Stimulated activated naive CD8-positive, alpha-beta T cell treated with anti-CD3 and anti-CD28 coated beads, Interleukin-15, amount 100 ng/mL, for 72 hours (primary cell): ENCODE measurements around the gene BMP7.

Source experiments
- ATAC-seq: fragments of 150-1000 bp; cut with Tn5 transposase; 2 replicates; pipeline ENCODE4 v1.10.0; 2021; ENCODE audit warnings: mild to moderate bottlenecking, moderate library complexity
- DNase-seq, 2 donors: peaks; one replicate each; pipeline ENCODE4 v3.0.0; 2021 to 2022
- H3K27ac Mint-ChIP-seq, 2 donors: one replicate each; pipeline ENCODE4 v1.8.0; 2022; ENCODE audit warnings: mild to moderate bottlenecking in 2 of 2, mixed read lengths in 2 of 2, moderate library complexity in 2 of 2
- H3K27me3 Mint-ChIP-seq: one replicate; pipeline ENCODE4 v1.8.0; 2022; ENCODE audit warnings: mixed read lengths
- H3K4me1 Mint-ChIP-seq: one replicate; pipeline ENCODE4 v1.8.0; 2022; ENCODE audit warnings: mild to moderate bottlenecking, mixed read lengths
- H3K4me3 Mint-ChIP-seq, 2 donors: one replicate each; pipeline ENCODE4 v1.8.0; 2022; ENCODE audit warnings: mild to moderate bottlenecking in 2 of 2, mixed read lengths in 2 of 2, moderate library complexity in 1 of 2
- H3K9me3 Mint-ChIP-seq, 2 donors: one replicate each; pipeline ENCODE4 v1.8.0; 2022; ENCODE audit warnings: mixed read lengths in 2 of 2

BMP7 gene

DNA sequence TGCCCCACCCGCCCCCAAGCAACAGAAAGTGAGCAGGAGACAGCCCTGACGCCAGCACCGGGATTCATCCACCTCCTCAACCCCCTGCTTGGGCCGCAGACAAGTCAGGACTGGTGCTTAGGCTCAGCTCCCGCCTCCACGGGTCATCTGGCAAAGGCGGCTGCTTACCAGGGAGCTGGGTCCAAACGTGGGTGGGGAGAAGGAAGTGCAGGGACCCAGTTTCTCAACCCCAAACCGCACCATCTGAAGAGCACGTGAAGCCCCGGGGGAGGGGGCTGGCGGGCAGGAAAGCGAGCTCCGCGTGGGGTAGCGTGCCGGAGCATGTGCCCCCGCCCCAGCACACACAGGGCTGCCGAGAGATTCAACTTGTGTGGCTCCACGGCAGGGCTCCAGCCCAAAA lies 87.2 kb downstream of the BMP7 start:
- ATAC-seq (no peak), DNase-seq (no peak)
- Mint-ChIP-seq H3K27ac (no peak overlapping the region), H3K4me3 (no peak overlapping the region), H3K9me3 (no peaks in the 10 kb centered on the region), H3K4me1 (peaks cover 18% of the 10 kb centered on the region), H3K27me3 (peaks cover 61% of the 10 kb centered on the region)

DNA sequence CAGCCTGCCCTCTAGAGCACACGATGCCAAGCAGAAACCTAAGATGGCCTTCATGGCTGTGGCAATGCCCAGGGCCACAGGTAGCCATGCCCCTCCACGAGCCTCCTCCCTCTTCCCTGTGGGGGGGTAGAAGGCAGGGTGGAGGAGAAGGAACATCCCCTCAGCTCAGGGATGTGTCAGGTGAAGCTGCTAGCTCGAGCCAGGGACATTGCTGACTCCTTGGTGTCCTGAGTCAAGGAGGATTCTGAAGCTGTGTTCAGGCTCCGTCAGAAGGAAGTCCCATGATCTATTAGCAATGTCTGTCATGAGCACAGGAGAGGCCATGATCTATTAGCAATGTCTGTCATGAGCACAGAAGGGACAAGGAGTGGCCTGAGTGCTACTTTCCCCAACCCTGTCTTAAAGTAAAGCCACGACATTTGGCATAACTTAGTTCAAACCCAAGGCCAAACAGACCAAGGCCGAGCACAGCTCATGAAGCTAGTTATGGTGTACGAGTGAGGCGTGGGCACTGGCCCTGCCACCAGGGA lies 87.8 kb downstream of the BMP7 start:
- ATAC-seq = no peak
- H3K27ac Mint-ChIP-seq = no peak overlapping the region
- no peak overlapping the region for H3K4me3 Mint-ChIP-seq
- no peak for DNase-seq
- peaks cover 58% of the 10 kb centered on the region for H3K27me3 Mint-ChIP-seq
- H3K9me3 Mint-ChIP-seq = no peaks in the 10 kb centered on the region
- peaks cover 18% of the 10 kb centered on the region for H3K4me1 Mint-ChIP-seq

DNA sequence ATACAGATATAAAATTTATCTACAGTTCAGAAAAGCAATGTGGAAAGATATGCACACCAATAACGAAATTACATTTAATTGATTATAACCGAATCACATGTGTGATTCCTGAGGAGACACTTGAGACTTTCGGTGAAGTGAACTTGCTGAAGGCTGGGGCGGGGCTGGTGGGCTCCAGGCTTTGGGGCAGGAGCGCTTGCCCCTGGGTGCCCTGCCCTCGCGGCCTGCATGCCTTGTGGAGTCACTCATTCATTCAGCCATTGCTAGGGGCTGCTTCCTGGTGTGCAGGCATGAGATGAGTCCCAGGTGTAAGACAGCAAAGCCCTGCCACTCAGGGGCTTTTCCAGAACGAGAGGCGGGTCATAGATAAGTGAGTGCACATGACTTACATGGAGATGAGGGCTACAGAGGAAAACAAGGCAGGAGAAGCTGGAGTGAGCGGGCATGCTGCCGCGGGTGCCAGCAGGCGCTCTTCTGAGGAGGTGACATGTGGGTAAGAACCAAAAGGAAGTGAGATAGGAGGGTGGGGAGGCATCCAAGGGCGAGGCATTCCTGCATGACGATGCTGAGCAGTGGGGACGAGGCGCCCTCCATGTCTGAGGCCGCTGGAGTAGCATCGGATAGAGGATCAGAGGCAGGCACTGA lies 88.7 kb downstream of the BMP7 start:
- H3K9me3 Mint-ChIP-seq = no peaks in the 10 kb centered on the region
- no peak for ATAC-seq
- peak overlapping the region in 1 of 2 donors; percentile 42 for H3K27ac Mint-ChIP-seq
- no peak overlapping the region for H3K4me3 Mint-ChIP-seq
- no peak for DNase-seq
- H3K27me3 Mint-ChIP-seq = peaks cover 55% of the 10 kb centered on the region
- peaks cover 18% of the 10 kb centered on the region for H3K4me1 Mint-ChIP-seq

DNA sequence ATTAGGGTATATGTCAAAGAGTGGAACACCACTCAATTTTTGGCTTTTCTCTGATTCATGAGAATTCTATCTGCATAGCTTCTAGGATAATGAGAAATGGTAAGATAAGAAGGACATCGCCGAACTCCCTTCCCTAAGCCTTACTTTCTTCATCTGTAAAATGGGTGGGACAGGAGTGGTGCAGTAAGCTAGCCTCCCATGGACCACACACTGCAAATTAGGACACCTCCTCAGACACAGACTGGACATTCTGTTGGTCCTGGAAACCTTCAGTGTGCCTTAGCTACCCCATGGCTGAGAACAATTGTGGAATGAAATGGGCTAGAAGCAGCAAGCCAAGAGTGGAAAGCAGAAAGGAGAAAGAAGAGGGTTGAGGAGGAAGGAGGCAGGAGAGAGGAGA lies 89.6 kb downstream of the BMP7 start:
- H3K9me3 Mint-ChIP-seq = no peaks in the 10 kb centered on the region
- no peak for ATAC-seq
- DNase-seq = no peak
- H3K4me3 Mint-ChIP-seq = no peak overlapping the region
- H3K27me3 Mint-ChIP-seq = peaks cover 53% of the 10 kb centered on the region
- H3K27ac Mint-ChIP-seq = no peak overlapping the region
- H3K4me1 Mint-ChIP-seq = peaks cover 18% of the 10 kb centered on the region

DNA sequence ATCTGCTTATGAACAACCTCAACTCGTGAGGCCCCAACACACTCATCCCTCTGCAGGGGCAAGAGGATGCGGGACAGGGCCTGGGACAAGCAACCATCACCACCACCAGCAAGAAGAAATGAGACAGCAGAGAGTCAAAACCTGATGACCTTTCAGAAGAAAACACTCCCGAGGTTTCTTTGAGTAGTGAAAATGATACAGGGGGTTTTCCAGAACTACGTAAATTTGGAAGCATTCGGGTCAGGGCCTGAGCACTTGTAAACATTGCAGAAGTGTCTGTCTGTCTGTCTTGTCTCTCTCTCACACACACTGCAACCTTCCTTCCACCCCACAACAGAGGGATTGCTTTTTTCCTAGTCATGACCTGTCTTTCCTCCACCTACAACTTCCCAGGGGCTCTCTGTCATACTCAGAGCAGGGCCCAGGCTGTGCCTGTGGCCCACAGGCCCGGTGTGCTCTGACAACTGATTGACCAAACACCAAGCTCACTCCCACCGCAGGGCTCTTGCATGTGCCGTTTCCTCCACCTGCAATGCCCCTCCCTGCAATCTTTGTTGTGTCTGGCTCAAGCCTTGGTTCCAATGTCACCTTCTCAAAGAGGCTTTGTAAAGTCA lies 90.9 kb downstream of the BMP7 start:
- DNase-seq (peak in 1 of 2 donors; percentile 17), ATAC-seq (peak; percentile 75)
- Mint-ChIP-seq H3K4me3 (no peak overlapping the region), H3K4me1 (peaks cover 18% of the 10 kb centered on the region), H3K27me3 (peaks cover 45% of the 10 kb centered on the region), H3K9me3 (no peaks in the 10 kb centered on the region), H3K27ac (peak overlapping the region; percentile 70 to 87)

DNA sequence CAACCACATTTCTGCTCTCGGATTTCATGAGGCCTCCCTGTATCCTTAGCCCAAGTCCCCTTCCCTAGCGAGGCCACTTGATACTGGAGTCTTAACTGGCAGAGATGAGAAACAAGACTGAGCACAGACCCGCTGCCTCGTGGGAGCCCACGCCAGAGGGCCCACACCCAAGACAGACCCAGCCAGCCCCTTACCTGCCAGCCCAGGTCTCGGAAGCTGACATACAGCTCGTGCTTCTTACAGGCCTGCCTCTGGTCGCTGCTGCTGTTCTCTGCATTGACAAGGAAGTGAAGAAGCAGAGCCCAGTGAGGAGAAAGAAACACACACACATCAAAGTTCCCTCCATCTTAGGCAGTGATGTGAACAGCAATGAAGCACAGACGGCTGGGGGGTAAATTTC lies 91.7 kb downstream of the BMP7 start:
- ATAC-seq (no peak), DNase-seq (no peak)
- Mint-ChIP-seq H3K9me3 (no peaks in the 10 kb centered on the region), H3K4me1 (peaks cover 12% of the 10 kb centered on the region), H3K4me3 (no peak overlapping the region), H3K27ac (no peak overlapping the region), H3K27me3 (peaks cover 38% of the 10 kb centered on the region)

DNA sequence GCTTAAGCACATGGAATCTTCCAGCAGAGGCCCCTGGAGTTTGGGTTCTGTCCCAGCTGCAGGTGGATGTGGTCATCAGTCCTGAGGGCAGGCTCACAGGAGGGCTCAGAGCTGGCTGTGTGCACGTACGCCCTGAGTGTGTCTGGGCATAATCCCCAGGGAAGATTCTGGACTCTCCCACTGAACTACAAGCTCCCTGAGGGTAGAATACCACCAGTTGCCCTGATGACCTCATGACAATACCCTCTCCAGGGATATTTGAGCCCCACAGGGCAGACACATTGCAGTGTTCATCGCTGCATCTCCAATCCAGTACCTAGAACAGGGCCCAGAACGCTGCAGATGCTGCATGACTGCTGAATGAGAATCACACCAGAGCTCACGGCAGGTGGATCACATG lies 92.5 kb downstream of the BMP7 start:
- ATAC-seq (no peak), DNase-seq (no peak)
- H3K27me3 Mint-ChIP-seq = peaks cover 35% of the 10 kb centered on the region
- no peak overlapping the region for H3K4me3 Mint-ChIP-seq
- H3K9me3 Mint-ChIP-seq = no peaks in the 10 kb centered on the region
- H3K4me1 Mint-ChIP-seq = peaks cover 10% of the 10 kb centered on the region
- H3K27ac Mint-ChIP-seq = no peak overlapping the region

DNA sequence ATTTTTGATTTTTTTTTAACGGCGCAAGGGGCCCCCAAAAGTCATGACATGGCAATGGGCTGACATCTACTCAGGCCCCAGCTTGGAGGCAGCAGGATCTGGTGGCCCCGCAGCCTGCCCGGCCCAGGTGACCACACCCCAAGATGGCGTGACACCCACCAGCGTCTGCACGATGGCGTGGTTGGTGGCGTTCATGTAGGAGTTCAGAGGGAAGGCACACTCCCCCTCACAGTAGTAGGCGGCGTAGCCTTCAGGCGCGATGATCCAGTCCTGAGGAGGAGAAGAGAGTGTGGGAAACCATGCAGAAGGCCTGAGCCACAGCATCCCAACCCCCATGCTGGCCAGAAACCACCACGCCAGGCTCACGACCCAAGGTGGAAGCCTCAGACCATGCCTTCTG lies 93.4 kb downstream of the BMP7 start:
- no peaks in the 10 kb centered on the region for H3K9me3 Mint-ChIP-seq
- ATAC-seq (no peak), DNase-seq (no peak)
- no peak overlapping the region for H3K4me3 Mint-ChIP-seq
- no peak overlapping the region for H3K27ac Mint-ChIP-seq
- H3K4me1 Mint-ChIP-seq = peaks cover 10% of the 10 kb centered on the region
- H3K27me3 Mint-ChIP-seq = peaks cover 26% of the 10 kb centered on the region

DNA sequence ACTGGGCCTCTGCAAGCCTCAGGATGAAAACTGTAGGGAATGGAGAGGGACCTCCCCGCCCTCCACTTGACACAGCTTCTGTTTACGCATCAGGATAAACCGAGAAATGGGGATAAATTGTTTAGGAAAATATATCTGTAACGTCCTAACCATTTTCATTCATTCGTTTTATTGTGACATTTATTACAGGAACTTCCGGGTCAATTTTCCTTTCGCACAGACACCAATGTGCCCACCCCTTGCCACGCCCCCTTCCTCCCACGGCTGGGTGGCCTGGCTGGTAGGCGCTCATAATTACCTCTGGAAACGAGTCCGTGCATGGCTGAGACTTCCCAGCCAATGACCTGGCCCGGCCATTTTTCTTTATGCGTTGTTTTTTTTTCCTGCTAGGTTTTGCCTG lies 96.1 kb downstream of the BMP7 start:
- H3K4me1 Mint-ChIP-seq = peaks cover 4% of the 10 kb centered on the region
- no peak overlapping the region for H3K27ac Mint-ChIP-seq
- H3K4me3 Mint-ChIP-seq = no peak overlapping the region
- H3K9me3 Mint-ChIP-seq = no peaks in the 10 kb centered on the region
- peaks cover 9% of the 10 kb centered on the region for H3K27me3 Mint-ChIP-seq
- no peak for DNase-seq
- no peak for ATAC-seq

DNA sequence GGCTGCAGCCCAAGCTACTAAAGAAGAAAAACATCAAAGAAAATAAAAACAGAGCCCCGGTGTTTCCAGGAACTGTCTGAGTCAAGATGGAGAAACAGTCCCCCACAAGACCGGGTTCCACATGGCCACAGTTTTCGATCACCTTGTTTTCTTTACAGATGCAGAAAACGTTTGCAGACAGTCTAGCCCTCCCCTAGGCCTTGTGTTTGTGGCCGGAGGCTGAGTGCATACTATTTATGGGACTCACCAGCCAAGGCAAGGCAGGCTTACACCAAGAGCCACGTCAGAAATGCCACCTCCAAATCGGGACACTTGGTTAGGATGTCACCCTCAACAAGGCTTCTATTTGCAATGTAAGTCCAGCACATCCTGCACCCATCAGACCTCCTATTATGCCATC lies 97.3 kb downstream of the BMP7 start:
- no peaks in the 10 kb centered on the region for H3K4me1 Mint-ChIP-seq
- H3K4me3 Mint-ChIP-seq = no peak overlapping the region
- peaks cover 12% of the 10 kb centered on the region for H3K27me3 Mint-ChIP-seq
- ATAC-seq (no peak), DNase-seq (no peak)
- no peak overlapping the region for H3K27ac Mint-ChIP-seq
- H3K9me3 Mint-ChIP-seq = no peaks in the 10 kb centered on the region

DNA sequence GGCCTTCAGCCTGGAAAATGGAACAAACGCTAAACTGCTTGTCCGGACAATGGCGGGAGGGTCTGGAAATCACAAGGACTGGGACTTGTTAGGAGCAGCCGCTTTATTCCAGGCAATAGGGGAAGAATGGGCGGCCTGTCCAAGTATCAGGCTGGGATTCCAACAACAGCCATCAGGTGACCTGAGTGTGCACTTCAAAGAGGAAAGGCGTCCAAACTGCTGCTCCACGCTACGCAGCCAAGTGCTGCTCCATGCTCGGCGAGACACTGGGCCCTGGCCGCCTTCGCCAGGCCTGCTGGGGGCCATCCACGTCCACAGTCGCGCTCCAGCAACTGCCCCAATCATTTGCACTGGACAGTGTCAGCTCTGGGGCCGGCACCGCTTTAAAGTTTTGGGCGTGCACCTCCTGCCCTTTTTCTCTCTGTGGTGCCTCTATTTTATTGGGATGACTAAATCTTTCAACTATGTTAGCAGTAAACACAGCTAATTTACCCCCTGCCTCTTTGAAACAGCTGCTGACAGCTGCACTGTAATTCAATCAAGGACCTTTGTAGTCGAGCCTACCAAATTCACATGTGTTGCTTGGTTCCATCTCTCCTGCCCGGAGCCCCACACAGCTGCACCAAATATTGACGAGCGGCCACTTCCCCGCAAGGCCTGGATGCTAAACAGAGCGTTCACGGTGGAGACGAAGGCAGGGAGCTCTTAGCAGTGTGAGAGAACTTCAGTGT lies 98.3 kb downstream of the BMP7 start:
- no peaks in the 10 kb centered on the region for H3K9me3 Mint-ChIP-seq
- no peak for DNase-seq
- peak overlapping the region in 1 of 2 donors; percentile 12 for H3K27ac Mint-ChIP-seq
- peaks cover 9% of the 10 kb centered on the region for H3K27me3 Mint-ChIP-seq
- H3K4me1 Mint-ChIP-seq = no peaks in the 10 kb centered on the region
- no peak for ATAC-seq
- no peak overlapping the region for H3K4me3 Mint-ChIP-seq

DNA sequence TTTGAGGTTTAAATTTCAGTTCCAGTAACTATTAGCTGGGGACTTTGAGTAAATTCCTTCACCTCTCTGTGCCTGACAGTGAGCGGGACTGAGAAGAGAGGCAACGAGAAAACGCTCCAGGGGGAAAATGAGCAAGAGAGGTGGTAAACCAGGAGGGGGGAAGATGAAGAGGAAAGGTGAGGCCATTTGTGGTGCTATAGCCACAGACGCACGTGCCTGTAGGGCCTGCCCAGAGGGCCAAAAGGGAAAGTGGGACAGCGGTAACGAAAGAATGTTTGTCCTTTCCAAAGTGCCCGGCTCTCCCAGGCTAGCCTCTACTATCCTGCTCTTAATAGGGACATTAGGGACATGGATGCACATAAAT lies 99.2 kb downstream of the BMP7 start:
- Mint-ChIP-seq H3K27me3 (peaks cover 9% of the 10 kb centered on the region), H3K9me3 (no peaks in the 10 kb centered on the region), H3K4me3 (no peak overlapping the region), H3K27ac (no peak overlapping the region), H3K4me1 (no peaks in the 10 kb centered on the region)
- ATAC-seq (no peak), DNase-seq (no peak)

DNA sequence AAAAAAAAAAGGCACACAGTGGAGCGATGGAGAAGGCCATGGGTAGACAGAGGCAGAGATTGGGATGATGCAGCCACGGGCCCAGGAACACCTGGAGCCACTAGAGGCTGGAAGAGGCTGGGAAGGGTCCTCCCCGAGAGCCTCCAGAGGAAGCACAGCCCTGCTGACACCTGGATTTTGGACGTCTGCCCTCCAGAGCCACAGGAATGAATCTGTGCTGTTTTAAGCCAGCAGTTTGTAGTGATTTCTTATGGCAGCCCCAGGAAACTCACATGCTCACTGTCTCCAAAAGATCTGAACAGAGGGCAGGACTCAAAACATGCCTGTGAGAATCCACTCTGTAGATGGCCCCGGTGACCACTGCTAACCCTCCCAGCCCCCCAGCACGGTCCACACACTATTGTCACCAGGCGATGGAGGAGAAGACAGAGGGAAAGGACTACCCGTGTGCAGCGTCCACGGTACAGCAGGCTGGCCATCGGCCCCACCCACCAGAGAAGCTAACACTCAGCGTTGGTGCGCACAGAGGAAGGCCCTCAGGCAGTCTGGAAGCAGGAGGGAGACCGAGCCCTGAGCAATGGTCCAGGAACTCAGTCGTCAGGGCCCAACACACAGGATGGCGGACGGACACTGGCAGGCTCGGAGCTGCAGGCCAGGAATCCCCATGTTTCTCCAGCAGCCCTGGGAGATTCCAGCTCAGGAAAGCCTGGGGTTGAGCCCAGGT lies 99.7 kb downstream of the BMP7 start:
- no peak overlapping the region for H3K27ac Mint-ChIP-seq
- H3K4me1 Mint-ChIP-seq = no peaks in the 10 kb centered on the region
- no peak for ATAC-seq

DNA sequence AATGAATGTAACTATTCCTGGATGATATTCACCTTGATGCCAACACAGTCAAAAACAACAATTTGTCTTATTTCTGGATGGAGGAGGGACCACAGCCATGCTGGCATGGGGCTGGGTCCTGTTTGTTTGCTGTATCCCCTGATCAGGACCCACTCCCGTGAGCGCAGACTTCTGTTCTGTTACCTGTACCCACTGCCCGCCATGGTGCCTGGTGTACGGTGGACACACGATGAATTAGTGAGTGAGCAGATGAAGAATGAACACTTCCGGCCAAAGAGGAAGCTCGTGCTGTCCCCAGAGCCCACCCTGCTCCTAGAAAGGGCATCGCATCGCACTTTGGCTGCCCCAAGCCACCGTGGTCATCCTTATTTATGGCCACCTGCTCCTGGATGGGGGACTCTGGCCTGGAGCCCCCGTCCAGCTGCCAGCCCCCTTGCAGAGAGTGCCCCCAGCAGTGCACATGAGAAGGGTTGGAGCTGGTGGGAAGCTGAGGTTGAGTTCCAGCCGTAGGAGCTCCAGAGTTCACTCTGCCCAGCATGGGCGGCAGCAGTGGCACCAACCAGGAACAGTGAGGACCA lies 100.9 kb downstream of the BMP7 start:
- ATAC-seq (no peak), DNase-seq (no peak)
- Mint-ChIP-seq H3K4me1 (no peaks in the 10 kb centered on the region), H3K9me3 (no peaks in the 10 kb centered on the region), H3K27me3 (peaks cover 9% of the 10 kb centered on the region), H3K27ac (no peak overlapping the region), H3K4me3 (no peak overlapping the region)

More for the DNA sequence above, 99.7 kb downstream of the BMP7 start:
- Mint-ChIP-seq H3K4me3 (no peak overlapping the region), H3K27me3 (peaks cover 9% of the 10 kb centered on the region), H3K9me3 (no peaks in the 10 kb centered on the region)
- no peak for DNase-seq

DNA sequence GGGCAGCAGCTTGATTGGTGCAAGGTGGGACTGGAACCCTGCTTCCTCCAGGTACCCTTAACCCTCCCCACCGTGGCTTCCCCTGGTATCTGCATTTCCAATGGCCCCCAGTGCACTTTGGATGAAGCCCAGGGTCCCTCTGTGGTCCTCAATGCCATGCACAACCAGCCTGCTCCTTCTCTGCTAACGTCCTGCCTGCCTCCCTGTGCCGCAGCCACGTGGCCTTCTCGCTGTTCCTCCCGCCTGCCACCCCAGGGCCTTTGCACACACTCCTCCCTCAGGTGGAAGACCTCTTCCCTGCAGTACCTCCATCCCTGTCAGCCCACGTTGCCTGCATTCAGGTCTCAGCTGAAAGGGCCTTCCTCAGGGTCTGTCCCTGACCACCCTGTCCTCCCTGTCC lies 101.6 kb downstream of the BMP7 start:
- ATAC-seq (no peak), DNase-seq (no peak)
- H3K4me1 Mint-ChIP-seq = no peaks in the 10 kb centered on the region
- no peaks in the 10 kb centered on the region for H3K9me3 Mint-ChIP-seq
- H3K4me3 Mint-ChIP-seq = no peak overlapping the region
- H3K27me3 Mint-ChIP-seq = peaks cover 9% of the 10 kb centered on the region
- H3K27ac Mint-ChIP-seq = peak overlapping the region in 1 of 2 donors; percentile 82
